HCT116 (cell line): ENCODE measurements around the gene GHR. TPM values are rescaled to one million over a fixed set of nuclear protein-coding genes. Genes with fewer than 3 reads are reported as not detected.

Experiments
- ATAC-seq: fragments of 200-7000 bp; cut with Tn5 transposase; 2 replicates; pipeline ENCODE4 v1.9.1; 2020; ENCODE audit warnings: mild to moderate bottlenecking, moderate library complexity
- BruUV-seq: library from RNA; stranded (reverse); fragments of 400-500 nt; replicated peaks from 2 replicates; lab custom pipeline; 2021; lab: Mats Ljungman, UMichigan
- CTCF ChIA-PET: fragments of 300-600 bp; sonication (Branson Sonifier 250); formaldehyde crosslinking; loops from one replicate; lab custom pipeline; 2021; ENCODE audit warnings: antibody characterized with exemption; lab: Charles Lee
- POLR2A ChIA-PET: fragments of 300-600, 350-600 bp; sonication (Branson Sonifier 250); formaldehyde crosslinking; loops from one replicate; lab custom pipeline; 2021; ENCODE audit warnings: antibody characterized with exemption; lab: Charles Lee
- RAD21 ChIA-PET, 2 experiments: fragments of 300-600 bp; sonication (Branson Sonifier 250); formaldehyde crosslinking; loops; one replicate each; lab custom pipeline; 2023; ENCODE audit warnings: low total read pairs in 2 of 2; ENCODE audit not compliant: uncharacterized antibody in 2 of 2, unreplicated experiment in 2 of 2, low non-redundant PET in 1 of 2; lab: Charles Lee
- DNase-seq: peaks from one replicate; pipeline ENCODE4 v3.0.0-alpha.2; 2010; ENCODE audit warnings: low read depth, low spot score
- H2AFZ ChIP-seq: fragments of 200-600 bp; shearing (Covaris generic), sonication (generic); 2 replicates; pipeline ENCODE4 v1.6.1; 2017; ENCODE audit warnings: low read depth, mixed run types, mixed read lengths, antibody characterized with exemption, low read length; ENCODE audit not compliant: poor library complexity, severe bottlenecking
- H3K27ac ChIP-seq: 2 replicates; pipeline ENCODE4 v1.5.1; 2012; ENCODE audit warnings: low read depth, low read length
- H3K27me3 ChIP-seq: fragments of 200-600 bp; sonication (generic); 2 replicates; pipeline ENCODE4 v1.6.1; 2016; ENCODE audit warnings: mixed run types, low read length, mixed read lengths; ENCODE audit not compliant: insufficient read depth
- H3K36me3 ChIP-seq, 2 experiments: fragments of 200-500 bp in 1 of 2; fragments of 200-600 bp in 1 of 2; sonication (Bioruptor generic) in 1 of 2; sonication (generic) in 1 of 2; 2 replicates each; pipeline versions ENCODE4 v1.5.1 to v1.6.1; 2014 to 2016; ENCODE audit warnings: low read length in 2 of 2, inconsistent platforms in 1 of 2, mixed read lengths in 1 of 2, mixed run types in 1 of 2; ENCODE audit not compliant: insufficient read depth in 2 of 2, control insufficient read depth in 1 of 2
- H3K4me1 ChIP-seq, 2 experiments: fragments of 200-600 bp in 1 of 2; sonication (generic) in 1 of 2; 2 replicates each; pipeline versions ENCODE4 v1.5.1 to v1.6.1; 2012 to 2017; ENCODE audit warnings: low read length in 2 of 2, inconsistent platforms in 1 of 2, mild to moderate bottlenecking in 1 of 2, mixed read lengths in 1 of 2, mixed run types in 1 of 2, moderate library complexity in 1 of 2; ENCODE audit not compliant: insufficient read depth in 2 of 2, control insufficient read depth in 1 of 2
- H3K4me2 ChIP-seq: fragments of 200-600 bp; sonication (generic); 2 replicates; pipeline ENCODE4 v1.6.1; 2017; ENCODE audit warnings: mixed run types, low read length, mixed read lengths
- H3K4me3 ChIP-seq, 2 experiments: fragments of 200-600 bp in 1 of 2; sonication (generic) in 1 of 2; replicated peaks in 1 of 2; 2 replicates each; pipeline ENCODE4 v1.5.1; 2011 to 2016; ENCODE audit warnings: low read length in 2 of 2, control low read depth in 1 of 2, low read depth in 1 of 2, mild to moderate bottlenecking in 1 of 2, mixed read lengths in 1 of 2, mixed run types in 1 of 2
- H3K79me2 ChIP-seq: fragments of 200-600 bp; sonication (generic); 2 replicates; pipeline ENCODE4 v1.6.1; 2017; ENCODE audit warnings: mild to moderate bottlenecking, mixed run types, low read length, moderate library complexity, mixed read lengths; ENCODE audit not compliant: insufficient read depth
- H3K9ac ChIP-seq: fragments of 200-600 bp; sonication (generic); 2 replicates; pipeline ENCODE4 v1.6.1; 2016; ENCODE audit warnings: low read length, mixed read lengths
- H3K9me2 ChIP-seq: fragments of 200-600 bp; sonication (generic), shearing (Covaris generic); 2 replicates; pipeline ENCODE4 v1.6.1; 2017; ENCODE audit warnings: mixed run types, mild to moderate bottlenecking, moderate library complexity; ENCODE audit not compliant: insufficient read depth
- H3K9me3 ChIP-seq, 2 experiments: fragments of 200-500 bp in 1 of 2; fragments of 200-600 bp in 1 of 2; sonication (Bioruptor generic) in 1 of 2; sonication (generic) in 1 of 2; 2 replicates each; pipeline ENCODE4 v1.6.1; 2014 to 2017; ENCODE audit warnings: low read length in 2 of 2, mixed read lengths in 2 of 2, inconsistent platforms in 1 of 2, low read depth in 1 of 2, mild to moderate bottlenecking in 1 of 2, mixed run types in 1 of 2, moderate library complexity in 1 of 2; ENCODE audit not compliant: control insufficient read depth in 1 of 2, insufficient read depth in 1 of 2
- H4K20me1 ChIP-seq: fragments of 200-600 bp; sonication (generic), shearing (Covaris generic); 2 replicates; pipeline ENCODE4 v1.6.1; 2017; ENCODE audit warnings: mixed run types, mild to moderate bottlenecking, moderate library complexity; ENCODE audit not compliant: insufficient read depth
- ATF3 ChIP-seq: IDR thresholded peaks from 2 replicates; pipeline ENCODE4 v1.6.1; 2012
- CEBPB ChIP-seq: IDR thresholded peaks from 2 replicates; pipeline ENCODE4 v1.6.1; 2012; ENCODE audit warnings: low read depth
- ELF1 ChIP-seq: IDR thresholded peaks from 2 replicates; pipeline ENCODE4 v1.6.1; 2012; ENCODE audit warnings: low read depth, borderline replicate concordance
- EZH2 ChIP-seq: fragments of 200-600 bp; sonication (generic); IDR thresholded peaks from 2 replicates; pipeline ENCODE4 v1.6.1; 2017; ENCODE audit warnings: antibody characterized with exemption, mixed run types
- FOSL1 ChIP-seq: IDR thresholded peaks from 2 replicates; pipeline ENCODE4 v1.6.1; 2012; ENCODE audit warnings: low read depth
- RAD21 ChIP-seq: IDR thresholded peaks from 2 replicates; pipeline ENCODE4 v1.6.1; 2012; ENCODE audit warnings: low read depth, mild to moderate bottlenecking
- REST ChIP-seq: IDR thresholded peaks from 2 replicates; pipeline ENCODE4 v1.6.1; 2012; ENCODE audit warnings: low read depth
- SRF ChIP-seq: IDR thresholded peaks from 2 replicates; pipeline ENCODE4 v1.6.1; 2012; ENCODE audit warnings: low read depth
- ZFX ChIP-seq: fragments of 450-650 bp; IDR thresholded peaks from 2 replicates; pipeline ENCODE4 v1.6.1; 2017
- intact Hi-C: fragments of 100-400 bp; cut with micrococcal nuclease; formaldehyde crosslinking; loops from 2 replicates; pipeline ENCODE4 v1.10.0; 2022
- total RNA-seq: library from RNA; stranded (reverse); gene quantifications from one replicate; pipeline ENCODE4 v1.2.1, GENCODE V29; 2021; ENCODE audit not compliant: unreplicated experiment

The GHR gene
- total RNA-seq, 1 experiment from 2014 or later = not detected

GRCh38 chr5:42521406-42521805 is 98.2 kb downstream of the GHR start:
- DNase-seq (no peak), ATAC-seq (no peak)
- no peak overlapping the region for H3K4me3 ChIP-seq
- no peaks in the 10 kb centered on the region for H3K4me1 ChIP-seq
- no peaks in the 10 kb centered on the region for H3K9me3 ChIP-seq
- no peak overlapping the region for H2AFZ ChIP-seq
- RAD21 ChIA-PET = no interaction called here
- no peaks in the 10 kb centered on the region for H3K27me3 ChIP-seq
- POLR2A ChIA-PET = no interaction called here
- no TSS peak for BruUV-seq
- CTCF ChIA-PET = no interaction called here
- intact Hi-C loops = no loop called here
- H3K9me2 ChIP-seq = no peaks in the 10 kb centered on the region
- no peaks in the 10 kb centered on the region for H4K20me1 ChIP-seq
- H3K79me2 ChIP-seq = no peaks in the 10 kb centered on the region
- no peak for TF ChIP-seq ZFX
- no peak for TF ChIP-seq REST
- no peak for TF ChIP-seq FOSL1
- no peak for TF ChIP-seq RAD21
- H3K36me3 ChIP-seq = no peaks in the 10 kb centered on the region
- H3K9ac ChIP-seq = no peak overlapping the region
- H3K27ac ChIP-seq = no peak overlapping the region
- H3K4me2 ChIP-seq = no peak overlapping the region

GRCh38 chr5:42522783-42523182 is 99.5 kb downstream of the GHR start:
- H3K4me2 ChIP-seq = no peak overlapping the region
- POLR2A ChIA-PET = no interaction called here

More at GRCh38 chr5:42522783-42523182, 99.5 kb downstream of the GHR start:
- BruUV-seq = no TSS peak
- H3K36me3 ChIP-seq = no peaks in the 10 kb centered on the region
- no peak for TF ChIP-seq ELF1
- no peak for TF ChIP-seq EZH2
- no peak for TF ChIP-seq SRF
- TF ChIP-seq CEBPB = no peak
- no peak for TF ChIP-seq ATF3
- intact Hi-C loops = no loop called here
- no peaks in the 10 kb centered on the region for H4K20me1 ChIP-seq
- ChIA-PET CTCF (no interaction called here), RAD21 (no interaction called here)
- no peak overlapping the region for H2AFZ ChIP-seq
- no peak overlapping the region for H3K9ac ChIP-seq
- no peaks in the 10 kb centered on the region for H3K27me3 ChIP-seq
- no peaks in the 10 kb centered on the region for H3K9me3 ChIP-seq
- H3K4me3 ChIP-seq = no peak overlapping the region
- H3K9me2 ChIP-seq = no peaks in the 10 kb centered on the region
- ATAC-seq = no peak
- H3K4me1 ChIP-seq = no peaks in the 10 kb centered on the region
- no peak overlapping the region for H3K27ac ChIP-seq
- H3K79me2 ChIP-seq = no peaks in the 10 kb centered on the region
- DNase-seq = no peak
